ENCODE data around the gene MRPS27.

The MRPS27 gene

GRCh38 chr5:72205431-72206009 is 114.5 kb downstream of the MRPS27 start:
- DNase-seq (ENCODE audit: low read depth in 1 of 2, low spot score in 1 of 2) = no peak

- DNase-seq (ENCODE audit: low read depth in 1 of 2, low spot score in 1 of 2) = no peak
Observed at GRCh38 chr5:72204946-72205345, 115.1 kb downstream of the MRPS27 start.

GRCh38 chr5:72203251-72203845 is 116.7 kb downstream of the MRPS27 start:
- no peak for DNase-seq (ENCODE audit: low read depth in 1 of 2, low spot score in 1 of 2)

GRCh38 chr5:72202331-72202825 is 117.7 kb downstream of the MRPS27 start:
- no peak for DNase-seq (ENCODE audit: low read depth in 1 of 2, low spot score in 1 of 2)

- no peak for DNase-seq (ENCODE audit: low read depth in 1 of 2, low spot score in 1 of 2)
Observed at GRCh38 chr5:72199681-72200080, 120.4 kb downstream of the MRPS27 start.

- no peak for DNase-seq (ENCODE audit: low read depth in 1 of 2, low spot score in 1 of 2)
Observed at GRCh38 chr5:72197393-72197792, 122.6 kb downstream of the MRPS27 start.

GRCh38 chr5:72195581-72195980 is 124.5 kb downstream of the MRPS27 start:
- no peak for DNase-seq (ENCODE audit: low read depth in 1 of 2, low spot score in 1 of 2)

GRCh38 chr5:72194846-72195245 is 125.2 kb downstream of the MRPS27 start:
- no peak for DNase-seq (ENCODE audit: low read depth in 1 of 2, low spot score in 1 of 2)

- no peak for DNase-seq (ENCODE audit: low read depth in 1 of 2, low spot score in 1 of 2)
Observed at GRCh38 chr5:72191404-72191803, 128.6 kb downstream of the MRPS27 start.

- DNase-seq (ENCODE audit: low read depth in 1 of 2, low spot score in 1 of 2) = no peak
Observed at GRCh38 chr5:72189146-72189545, 130.9 kb downstream of the MRPS27 start.

- no peak for DNase-seq (ENCODE audit: low read depth in 1 of 2, low spot score in 1 of 2)
Observed at GRCh38 chr5:72188166-72188565, 131.9 kb downstream of the MRPS27 start.

GRCh38 chr5:72187388-72188075 is 132.5 kb downstream of the MRPS27 start:
- DNase-seq (ENCODE audit: low read depth in 1 of 2, low spot score in 1 of 2) = no peak

- no peak for DNase-seq (ENCODE audit: low read depth in 1 of 2, low spot score in 1 of 2)
Observed at GRCh38 chr5:72185496-72186329, 134.3 kb downstream of the MRPS27 start.

GRCh38 chr5:72184408-72184807 is 135.6 kb downstream of the MRPS27 start:
- no peak for DNase-seq (ENCODE audit: low read depth in 1 of 2, low spot score in 1 of 2)

GRCh38 chr5:72183101-72183520 is 136.9 kb downstream of the MRPS27 start:
- no peak for DNase-seq (ENCODE audit: low read depth in 1 of 2, low spot score in 1 of 2)

GRCh38 chr5:72182686-72183085 is 137.4 kb downstream of the MRPS27 start:
- DNase-seq (ENCODE audit: low read depth in 1 of 2, low spot score in 1 of 2) = no peak

GRCh38 chr5:72180925-72181324 is 139.1 kb downstream of the MRPS27 start:
- DNase-seq (ENCODE audit: low read depth in 1 of 2, low spot score in 1 of 2) = no peak

GRCh38 chr5:72179816-72180440 is 140.1 kb downstream of the MRPS27 start:
- DNase-seq (ENCODE audit: low read depth in 1 of 2, low spot score in 1 of 2) = no peak

- DNase-seq (ENCODE audit: low read depth in 1 of 2, low spot score in 1 of 2) = no peak
Observed at GRCh38 chr5:72179028-72179815, 140.8 kb downstream of the MRPS27 start.

GRCh38 chr5:72177538-72177937 is 142.5 kb downstream of the MRPS27 start:
- DNase-seq (ENCODE audit: low read depth in 1 of 2, low spot score in 1 of 2) = no peak
